Measurements from ENCODE around the gene REC8. TPM values are rescaled to one million over a fixed set of nuclear protein-coding genes. Genes with fewer than 3 reads are reported as not detected.

The REC8 gene
- total and polyA plus RNA-seq, 10 of the 15 experiments (the other 5 are each of a cell fraction or from before 2014, with no cell fraction given), result 4.2 to 76.9 (median 29.1) TPM

- no peak for TF ChIP-seq ZBTB40 (IDR thresholded peaks at IDR 0.05; ENCODE audit: borderline replicate concordance)
- TF ChIP-seq CTCF (IDR thresholded peaks at IDR 0.05 in 2 of 3, conservative IDR thresholded peaks at IDR 0.05 in 1 of 3; ENCODE audit: control insufficient read depth in 2 of 3, extremely low read depth in 1 of 3, insufficient read depth in 1 of 3, low read depth in 3 of 3, low read length in 3 of 3), result no peak
- no peak for TF ChIP-seq USF1 (IDR thresholded peaks at IDR 0.05; ENCODE audit: borderline replicate concordance, extremely low read length, insufficient read depth, low read depth, low read length)
- no peak for TF ChIP-seq RBBP5 (conservative IDR thresholded peaks at IDR 0.05)
- TF ChIP-seq POLR2A (IDR thresholded peaks at IDR 0.05; ENCODE audit: low read depth, low read length), result peak; percentile 76
- TF ChIP-seq, protein P1, sequence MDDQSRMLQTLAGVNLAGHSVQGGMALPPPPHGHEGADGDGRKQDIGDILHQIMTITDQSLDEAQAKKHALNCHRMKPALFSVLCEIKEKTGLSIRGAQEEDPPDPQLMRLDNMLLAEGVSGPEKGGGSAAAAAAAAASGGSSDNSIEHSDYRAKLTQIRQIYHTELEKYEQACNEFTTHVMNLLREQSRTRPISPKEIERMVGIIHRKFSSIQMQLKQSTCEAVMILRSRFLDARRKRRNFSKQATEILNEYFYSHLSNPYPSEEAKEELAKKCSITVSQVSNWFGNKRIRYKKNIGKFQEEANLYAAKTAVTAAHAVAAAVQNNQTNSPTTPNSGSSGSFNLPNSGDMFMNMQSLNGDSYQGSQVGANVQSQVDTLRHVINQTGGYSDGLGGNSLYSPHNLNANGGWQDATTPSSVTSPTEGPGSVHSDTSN (IDR thresholded peaks at IDR 0.05; ENCODE audit: insufficient replicate concordance, low read depth, low read length), result peak; percentile 3
- TF ChIP-seq JUND (IDR thresholded peaks at IDR 0.05; ENCODE audit: low read depth, low read length), result no peak
- TF ChIP-seq ZNF24 (IDR thresholded peaks at IDR 0.05), result no peak
- peak; percentile 25; the same call in 1 of the 2 replicates for TF ChIP-seq PAX5 (IDR thresholded peaks at IDR 0.05; ENCODE audit: borderline replicate concordance, low read depth, low read length)
- no peak for TF ChIP-seq NR2C1 (IDR thresholded peaks at IDR 0.05)
- no peak for TF ChIP-seq RELA (IDR thresholded peaks at IDR 0.05; ENCODE audit: borderline replicate concordance, partially characterized antibody)
- TF ChIP-seq IRF4 (IDR thresholded peaks at IDR 0.05; ENCODE audit: low read depth, low read length), result no peak
- no peak for TF ChIP-seq SUPT20H (IDR thresholded peaks at IDR 0.05; ENCODE audit: borderline replicate concordance, control insufficient read depth, low read depth, low read length)
- no peak for TF ChIP-seq ZNF274 (IDR thresholded peaks at IDR 0.05; ENCODE audit: insufficient read depth, insufficient read length)
- TF ChIP-seq EP300 (IDR thresholded peaks at IDR 0.05; ENCODE audit: borderline replicate concordance in 1 of 2, control insufficient read depth in 1 of 2, low read depth in 2 of 2, low read length in 2 of 2), result no peak
- TF ChIP-seq CREM (IDR thresholded peaks at IDR 0.05; ENCODE audit: low read depth), result peak; percentile 8; the same call in 1 of the 2 replicates
- TF ChIP-seq PAX8 (IDR thresholded peaks at IDR 0.05), result no peak
- no peak for TF ChIP-seq JUNB (IDR thresholded peaks at IDR 0.05)
- TF ChIP-seq, protein P2, sequence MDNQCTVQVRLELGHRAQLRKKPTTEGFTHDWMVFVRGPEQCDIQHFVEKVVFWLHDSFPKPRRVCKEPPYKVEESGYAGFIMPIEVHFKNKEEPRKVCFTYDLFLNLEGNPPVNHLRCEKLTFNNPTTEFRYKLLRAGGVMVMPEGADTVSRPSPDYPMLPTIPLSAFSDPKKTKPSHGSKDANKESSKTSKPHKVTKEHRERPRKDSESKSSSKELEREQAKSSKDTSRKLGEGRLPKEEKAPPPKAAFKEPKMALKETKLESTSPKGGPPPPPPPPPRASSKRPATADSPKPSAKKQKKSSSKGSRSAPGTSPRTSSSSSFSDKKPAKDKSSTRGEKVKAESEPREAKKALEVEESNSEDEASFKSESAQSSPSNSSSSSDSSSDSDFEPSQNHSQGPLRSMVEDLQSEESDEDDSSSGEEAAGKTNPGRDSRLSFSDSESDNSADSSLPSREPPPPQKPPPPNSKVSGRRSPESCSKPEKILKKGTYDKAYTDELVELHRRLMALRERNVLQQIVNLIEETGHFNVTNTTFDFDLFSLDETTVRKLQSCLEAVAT (IDR thresholded peaks at IDR 0.05), result no peak
Measured at GRCh38 chr14:24171422-24172260, at the start of gene REC8 (continued).
